CD4-positive, alpha-beta T cell treated with Interleukin-17A for 4 hours (primary cell): ENCODE results near the gene PTPRM.
A peak's percentile ranks its signal among the peaks of the same experiment; 100 is the strongest.

Source experiments
- DNase-seq: peaks from one replicate; pipeline ENCODE4 v3.0.0-alpha.2; 2020; ENCODE audit warnings: mixed read lengths

The PTPRM gene

GRCh38 chr18:7566567-7567473 lies at the start of gene PTPRM:
Gene PTPRM (plus strand): TSS chr18:7567316. CDS start chr18:7567819, 503 bp downstream.
- peak; percentile 49 for DNase-seq

GRCh38 chr18:7517852-7518251 lies 49.3 kb upstream of the PTPRM start:
- DNase-seq: no peak

DNA sequence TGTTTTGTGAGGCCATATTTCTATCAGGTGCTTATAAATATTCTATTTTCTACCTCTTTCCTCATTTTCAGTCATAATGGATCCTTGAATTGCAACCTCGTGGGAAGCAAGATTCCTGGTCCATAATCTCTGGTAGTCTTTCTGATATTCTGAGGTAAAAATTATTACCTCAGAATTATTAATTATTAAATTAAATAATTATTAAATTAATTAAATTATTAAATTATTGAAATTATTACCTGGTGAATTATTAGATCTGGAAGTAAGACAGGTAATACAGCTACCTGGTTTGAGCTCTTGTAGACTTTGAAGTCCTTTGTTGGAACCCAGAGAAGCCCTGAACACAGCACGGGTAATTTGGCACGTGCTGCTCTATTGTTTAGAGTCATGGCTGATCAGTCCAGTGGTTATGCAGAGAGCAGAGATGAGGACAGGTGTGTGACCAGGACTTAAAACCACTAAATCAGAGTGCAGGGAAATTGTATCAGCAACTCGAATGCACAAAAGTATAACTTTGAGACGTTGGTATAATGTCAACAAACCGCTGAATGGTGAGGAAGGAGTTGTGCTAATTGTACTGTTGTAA lies 46.8 kb upstream of the PTPRM start:
- DNase-seq: no peak

- no peak for DNase-seq
Measured at GRCh38 chr18:7521226-7521856, 45.8 kb upstream of the PTPRM start.

DNA sequence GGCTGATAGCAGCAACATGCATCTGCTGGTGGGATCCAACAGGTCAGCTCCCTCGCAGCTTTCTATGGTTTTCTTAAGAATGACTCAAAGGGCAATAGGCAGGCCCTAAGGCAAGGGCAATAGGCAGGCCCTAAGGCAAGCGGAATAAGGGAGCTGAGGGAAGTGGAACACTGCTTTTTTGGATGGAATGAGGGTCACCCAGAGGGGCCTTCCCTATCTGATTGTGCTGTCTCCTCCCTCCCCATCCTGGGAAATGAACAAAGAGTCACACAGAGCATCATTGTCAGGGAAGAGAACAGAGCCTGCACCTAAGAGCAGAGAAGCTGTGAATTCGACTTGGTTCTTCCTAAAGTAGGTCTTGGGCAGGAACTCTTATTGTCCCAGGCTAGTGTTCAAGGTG lies 43.3 kb upstream of the PTPRM start:
- no peak for DNase-seq

DNA sequence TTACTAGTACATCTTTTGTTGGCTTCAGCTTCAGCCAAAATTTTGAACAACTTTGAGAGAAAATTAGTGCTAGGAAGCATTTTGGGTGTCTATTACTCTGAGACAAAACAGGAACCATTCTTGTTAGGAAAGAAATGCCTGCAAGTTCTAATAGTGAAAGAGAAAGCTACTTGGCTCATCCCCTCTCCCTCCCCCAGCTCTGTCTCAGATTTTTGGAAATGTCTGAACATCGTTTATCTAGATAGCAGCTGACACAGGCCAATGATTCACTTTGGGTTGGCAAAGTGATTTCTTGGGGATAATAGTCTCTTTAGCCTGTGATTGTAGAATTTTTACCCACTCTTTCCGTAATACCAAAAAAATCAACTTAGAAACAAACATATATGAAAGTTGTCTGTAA lies 42.3 kb upstream of the PTPRM start:
- DNase-seq: no peak

GRCh38 chr18:7532942-7533341 lies 34.2 kb upstream of the PTPRM start:
- DNase-seq: no peak

DNA sequence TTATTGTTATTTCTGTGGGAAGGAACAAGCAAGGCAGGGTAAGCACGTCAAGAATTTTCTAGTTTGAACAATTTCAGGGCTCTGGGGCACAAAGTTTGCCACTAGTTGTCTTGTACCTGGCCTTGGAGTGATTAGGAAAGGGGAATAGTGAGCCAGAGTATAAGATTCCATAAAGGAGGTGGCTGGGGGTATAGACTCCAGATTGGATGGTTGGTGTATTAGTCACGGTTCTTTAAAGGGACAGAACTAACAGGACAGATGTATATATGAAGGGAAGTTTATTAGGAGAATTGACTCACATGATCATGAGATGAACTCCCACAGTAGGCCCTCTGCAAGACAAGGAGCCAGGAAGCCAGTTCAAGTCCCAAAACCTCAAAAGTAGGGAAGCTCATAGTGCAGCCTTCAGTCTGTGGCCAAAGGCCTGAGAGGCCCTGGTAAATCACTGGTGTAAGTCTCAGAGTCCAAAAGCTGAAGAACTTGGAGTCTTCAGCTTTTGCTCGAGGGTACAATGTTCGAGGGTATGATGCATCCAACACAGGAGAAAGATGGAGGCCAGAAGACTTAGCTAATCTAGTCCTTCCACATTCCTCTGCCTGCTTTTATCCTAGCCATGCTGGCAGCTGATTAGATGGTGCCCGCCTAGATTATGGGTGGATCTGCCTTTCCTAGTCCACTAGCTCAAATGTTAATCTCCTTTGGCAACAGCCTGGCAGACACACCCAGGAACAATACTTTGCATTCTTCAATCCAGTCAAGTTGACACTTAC lies 31.5 kb upstream of the PTPRM start:
- no peak for DNase-seq

- DNase-seq: no peak
Measured at GRCh38 chr18:7537145-7537544, 30.0 kb upstream of the PTPRM start.

DNA sequence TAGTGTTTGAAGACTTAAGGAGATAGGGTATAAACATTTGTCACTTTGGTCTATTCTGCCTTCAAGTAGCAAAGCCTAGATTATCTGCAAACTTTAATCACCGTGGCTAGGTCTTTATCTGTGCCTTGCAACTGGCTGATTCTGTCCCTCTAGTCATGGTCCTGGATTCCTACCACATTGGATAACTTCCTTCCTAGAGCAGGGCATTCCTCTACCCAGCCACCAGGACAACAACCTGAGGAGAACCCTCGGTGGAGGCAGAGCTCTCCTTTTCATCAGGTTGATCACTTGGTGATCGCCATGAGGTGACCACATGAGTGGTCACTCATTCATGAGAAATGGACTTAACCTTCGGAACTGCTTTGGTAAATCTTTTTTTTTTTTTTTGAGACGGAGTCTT lies 25.3 kb upstream of the PTPRM start:
- DNase-seq: no peak

DNA sequence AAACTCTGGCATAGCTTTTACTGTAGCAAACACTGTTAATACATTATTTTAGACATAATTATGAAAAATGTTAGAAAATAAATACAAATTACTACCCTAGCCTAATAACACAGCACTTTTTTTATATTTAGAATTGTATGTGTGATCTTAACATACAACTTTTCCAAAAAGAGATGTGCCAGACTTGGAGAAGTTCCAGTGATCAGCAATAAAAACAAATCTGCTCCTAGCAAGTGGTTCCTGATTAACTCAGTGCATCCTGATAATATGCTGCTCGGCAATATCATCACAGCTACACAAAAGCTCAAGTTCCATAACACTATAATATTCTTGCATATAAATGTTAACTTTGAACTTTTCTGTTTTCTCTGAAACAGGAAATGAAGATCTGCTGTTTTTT lies 22.4 kb upstream of the PTPRM start:
- DNase-seq: no peak

DNA sequence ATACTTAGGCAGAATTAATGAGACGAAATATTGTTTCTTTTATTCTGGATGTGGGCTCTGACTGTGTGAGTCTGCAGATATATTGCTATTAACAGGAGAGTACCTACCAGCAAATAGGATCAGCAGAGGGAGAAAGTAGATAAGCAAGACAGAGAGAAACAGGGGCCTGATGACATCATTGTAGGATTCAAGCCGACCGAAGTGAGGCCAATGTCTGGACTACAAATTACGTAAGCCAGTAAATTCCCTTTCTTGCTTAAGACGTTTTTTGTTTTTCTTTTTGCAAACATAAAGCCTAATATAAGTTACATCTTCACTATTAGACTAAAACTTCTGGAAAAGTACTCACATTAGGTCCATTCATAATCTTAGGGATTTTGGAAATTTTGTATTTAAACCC lies 21.4 kb upstream of the PTPRM start:
- DNase-seq: no peak

DNA sequence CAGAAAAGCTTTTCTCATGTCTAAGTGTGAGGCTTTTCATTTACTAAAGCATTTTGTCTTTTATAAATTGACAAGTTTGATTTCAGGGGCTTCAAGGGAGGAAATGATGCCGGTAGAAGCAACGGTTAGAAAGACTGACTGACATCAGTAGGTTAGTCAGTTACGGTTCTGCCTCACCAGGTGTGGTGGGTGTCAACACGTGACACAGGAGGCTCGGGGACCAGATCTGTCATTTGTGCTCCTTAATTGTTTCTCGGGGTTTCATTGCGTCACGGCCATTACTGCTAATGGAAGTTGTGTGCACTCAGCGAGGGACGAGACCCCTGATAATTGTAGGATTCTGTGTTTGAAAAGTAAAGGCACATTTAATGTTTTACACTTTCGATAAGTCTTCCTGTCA lies 18.9 kb upstream of the PTPRM start:
- DNase-seq: no peak

GRCh38 chr18:7548721-7549120 lies 18.4 kb upstream of the PTPRM start:
- no peak for DNase-seq

- DNase-seq: no peak
Measured at GRCh38 chr18:7557973-7558372, 9.1 kb upstream of the PTPRM start.

DNA sequence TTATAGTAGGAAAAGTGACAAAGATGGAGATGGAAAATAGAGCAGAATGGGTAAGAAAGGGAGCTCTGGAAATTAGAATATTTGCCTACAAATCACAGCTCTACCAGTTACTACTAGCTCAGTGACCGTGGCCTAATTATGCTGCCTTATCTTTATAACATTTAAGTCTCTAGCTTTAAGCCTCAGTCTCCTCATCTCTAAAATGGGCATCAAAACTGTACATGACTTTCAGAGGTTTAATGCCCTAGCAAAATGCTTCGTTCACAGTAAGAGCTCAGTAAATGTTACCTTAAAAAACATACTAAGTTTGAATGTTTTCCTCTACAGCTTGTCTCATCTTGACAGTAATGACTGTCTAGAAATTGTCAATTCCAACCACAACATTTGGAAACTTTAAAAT lies 8.3 kb upstream of the PTPRM start:
- no peak for DNase-seq

GRCh38 chr18:7559709-7560319 lies 7.3 kb upstream of the PTPRM start:
- no peak for DNase-seq

- no peak for DNase-seq
Measured at GRCh38 chr18:7561909-7562460, 5.1 kb upstream of the PTPRM start.

DNA sequence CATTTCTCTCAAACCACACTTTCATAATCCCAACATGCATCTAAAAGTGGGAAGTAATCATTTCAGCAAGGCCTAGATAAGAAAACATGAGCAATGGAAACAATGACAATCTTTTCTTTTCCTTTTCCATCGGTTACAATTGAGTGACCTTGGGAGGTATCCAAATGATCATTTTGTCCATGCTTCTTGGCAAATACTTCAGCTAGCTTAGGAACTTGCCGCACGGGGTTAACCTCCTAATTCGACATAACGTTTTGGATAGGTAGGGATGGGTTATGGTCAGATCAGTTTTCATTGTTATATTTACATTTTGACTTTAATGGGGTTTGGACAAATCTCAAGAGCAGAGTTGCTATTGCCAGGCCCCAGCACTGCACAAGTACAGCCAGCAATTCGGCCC lies 4.6 kb upstream of the PTPRM start:
- DNase-seq: no peak

DNA sequence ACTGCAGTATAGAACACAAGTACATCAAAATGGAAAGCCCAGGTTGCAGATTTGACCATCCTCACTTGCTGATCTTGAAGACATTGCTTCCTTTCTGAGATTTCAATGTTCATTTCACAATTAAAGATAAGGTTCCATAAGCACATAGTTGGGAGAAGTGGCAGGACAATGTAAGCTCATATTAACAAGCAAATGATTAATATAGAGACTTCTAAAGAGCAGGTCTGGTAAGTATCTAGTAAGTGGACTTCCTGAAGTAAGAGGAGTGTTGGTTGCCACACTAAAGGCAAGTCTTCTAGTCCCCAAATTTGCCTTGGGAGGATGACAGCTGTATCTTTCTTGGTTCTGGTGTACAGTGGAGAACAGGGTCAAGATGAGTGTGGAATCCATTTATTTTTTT lies 1.4 kb upstream of the PTPRM start:
- no peak for DNase-seq

GRCh38 chr18:7566244-7566566 lies 911 bp upstream of the PTPRM start:
- DNase-seq: no peak
